ENCODE measurements around the gene SLC1A3.

GRCh38 chr5:36662291-36662851 lies 56.0 kb downstream of the SLC1A3 start:
- TF ChIP-seq CTCF (conservative IDR thresholded peaks at IDR 0.05; ENCODE audit: low read depth, low read length) = no peak
- TF ChIP-seq EZH2 (IDR thresholded peaks at IDR 0.05; ENCODE audit: borderline replicate concordance, low read depth, low read length, poor library complexity, severe bottlenecking) = no peak

Data from A673 (cell line).